NCI-H2196 treated with DMSO at 0.1 percent for 48 hours (cell line): ENCODE measurements around the gene TLX3.
"Not testable (repeated sequence)": the region's sequence is repeated elsewhere in the genome, so short reads cannot be mapped to it uniquely, and the experiment has no call there.

Source experiments
- DNase-seq: peaks from one replicate; lab custom pipeline; 2025; ENCODE audit not compliant: unreplicated experiment; lab: John Stamatoyannopoulos, UW

The TLX3 gene

GRCh38 chr5:171322527-171322926, 13.5 kb downstream of the TLX3 start:
- DNase-seq: no peak

- no peak for DNase-seq
Measured at GRCh38 chr5:171323007-171323406, 14.0 kb downstream of the TLX3 start.

- DNase-seq: no peak
Measured at GRCh38 chr5:171323806-171324632, 15.0 kb downstream of the TLX3 start.

GRCh38 chr5:171330021-171330420, 21.0 kb downstream of the TLX3 start:
- DNase-seq: no peak

- DNase-seq: no peak
Measured at GRCh38 chr5:171335616-171336015, 26.6 kb downstream of the TLX3 start.

- DNase-seq: peak; percentile 17
Measured at GRCh38 chr5:171336521-171337209, 27.6 kb downstream of the TLX3 start.

- DNase-seq: no peak
Measured at GRCh38 chr5:171337210-171337569, 28.1 kb downstream of the TLX3 start.

- no peak for DNase-seq
Measured at GRCh38 chr5:171340042-171340441, 31.0 kb downstream of the TLX3 start.

- no peak for DNase-seq
Measured at GRCh38 chr5:171340491-171340890, 31.4 kb downstream of the TLX3 start.

GRCh38 chr5:171342362-171343111, 33.5 kb downstream of the TLX3 start:
- peak; percentile 50 for DNase-seq

GRCh38 chr5:171344936-171345608, 36.0 kb downstream of the TLX3 start:
- DNase-seq: no peak

GRCh38 chr5:171351536-171352073, 42.6 kb downstream of the TLX3 start:
- DNase-seq: no peak

- no peak for DNase-seq
Measured at GRCh38 chr5:171355302-171355724, 46.3 kb downstream of the TLX3 start.

GRCh38 chr5:171357843-171358242, 48.8 kb downstream of the TLX3 start:
- no peak for DNase-seq

GRCh38 chr5:171361151-171361550, 52.1 kb downstream of the TLX3 start:
- not testable (repeated sequence) for DNase-seq
